ENCODE results near the gene ATG4D. TPM values are rescaled to one million over a fixed set of nuclear protein-coding genes. Genes with fewer than 3 reads are reported as not detected.
"Not testable (repeated sequence)": the region's sequence is repeated elsewhere in the genome, so short reads cannot be mapped to it uniquely, and the experiment has no call there.

The ATG4D gene
- total RNA-seq, 1 donor, result 6.3 TPM

DNA sequence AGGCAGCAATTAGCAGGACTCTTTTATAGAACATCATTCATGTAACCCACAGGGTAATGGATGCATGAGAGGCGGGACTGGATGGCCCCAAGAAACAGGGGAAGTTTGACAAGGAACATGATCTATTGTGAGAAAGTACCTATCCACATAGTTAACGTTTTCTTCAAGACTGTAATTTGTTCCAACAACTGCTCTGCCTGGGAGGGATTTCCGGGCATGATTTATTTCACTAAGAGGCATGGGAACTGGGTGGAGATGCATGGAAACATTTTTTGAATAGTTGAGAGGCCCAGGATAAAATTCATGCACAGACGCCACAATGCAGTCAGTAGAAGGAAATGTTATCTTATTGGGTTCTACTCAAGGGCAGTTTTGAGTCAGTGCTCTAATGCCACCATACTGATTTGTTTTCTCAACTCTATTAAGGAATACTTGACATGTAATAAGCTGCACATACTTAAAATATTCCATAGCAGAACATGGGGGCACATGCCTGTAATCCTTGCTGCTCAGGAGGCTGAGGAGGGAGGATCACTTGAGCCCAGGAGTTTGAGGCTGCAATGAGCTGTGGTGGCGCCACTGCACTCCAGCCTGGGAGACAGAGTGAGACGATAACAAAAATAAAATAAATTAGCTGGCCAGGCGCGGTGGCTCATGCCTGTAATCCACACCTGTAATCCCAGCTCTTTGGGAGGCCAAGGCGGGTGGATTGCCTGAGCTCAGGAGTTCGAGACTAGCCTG lies 9.9 kb upstream of the ATG4D start:
- DNase-seq (ENCODE audit: low read depth), result peak; percentile 96
- H3K4me3 ChIP-seq (ENCODE audit: low read depth, low read length), result no peak overlapping the region
- no peak for TF ChIP-seq CTCF (IDR thresholded peaks at IDR 0.05; ENCODE audit: insufficient read depth, low read length)

DNA sequence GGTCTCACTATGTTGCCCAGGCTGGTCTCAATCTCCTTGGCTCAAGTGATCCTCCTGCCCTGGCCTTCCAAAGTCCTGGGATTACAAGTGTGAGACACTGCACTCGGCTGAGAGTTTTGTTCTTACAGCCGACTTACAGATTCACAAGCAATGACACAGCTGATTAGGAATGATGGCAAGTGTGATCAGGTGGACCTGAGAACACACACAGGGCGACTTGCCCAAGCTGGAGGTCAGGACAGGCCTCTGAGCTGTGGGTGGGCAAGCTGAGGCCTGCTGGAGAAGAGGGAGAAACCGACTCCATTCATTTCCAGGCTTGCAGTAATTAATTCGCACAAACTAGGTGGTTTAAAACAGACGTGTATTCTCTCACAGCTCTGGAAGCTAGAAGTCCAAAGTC lies 8.1 kb upstream of the ATG4D start:
- no peak for DNase-seq (ENCODE audit: low read depth)
- H3K4me3 ChIP-seq (ENCODE audit: low read depth, low read length), result no peak overlapping the region
- TF ChIP-seq CTCF (IDR thresholded peaks at IDR 0.05; ENCODE audit: insufficient read depth, low read length), result no peak

DNA sequence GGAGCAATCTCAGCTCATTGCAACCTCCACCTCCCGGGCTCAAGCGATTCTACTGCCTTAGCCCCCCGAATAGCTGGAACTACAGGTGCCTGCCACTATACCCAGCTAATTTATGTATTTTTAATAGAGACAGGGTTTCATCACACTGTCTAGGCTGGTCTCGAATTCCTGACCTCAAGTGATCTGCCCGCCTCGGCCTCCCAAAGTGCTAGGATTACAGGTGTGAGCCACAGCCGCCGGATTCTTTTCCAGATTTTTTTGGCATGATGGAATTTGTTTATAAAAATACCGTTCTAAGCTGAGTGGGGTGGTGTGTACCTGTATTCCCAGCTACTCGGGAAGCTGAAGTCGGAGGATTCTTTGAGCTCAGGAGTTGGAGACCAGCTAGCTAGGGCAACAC lies 6.0 kb upstream of the ATG4D start:
- no peak overlapping the region for H3K4me3 ChIP-seq (ENCODE audit: low read depth, low read length)
- no peak for DNase-seq (ENCODE audit: low read depth)
- no peak for TF ChIP-seq CTCF (IDR thresholded peaks at IDR 0.05; ENCODE audit: insufficient read depth, low read length)

GRCh38 chr19:10538204-10538983 lies 5.3 kb upstream of the ATG4D start:
- TF ChIP-seq CTCF (IDR thresholded peaks at IDR 0.05; ENCODE audit: insufficient read depth, low read length), result no peak
- DNase-seq (ENCODE audit: low read depth), result no peak
- no peak overlapping the region for H3K4me3 ChIP-seq (ENCODE audit: low read depth, low read length)

DNA sequence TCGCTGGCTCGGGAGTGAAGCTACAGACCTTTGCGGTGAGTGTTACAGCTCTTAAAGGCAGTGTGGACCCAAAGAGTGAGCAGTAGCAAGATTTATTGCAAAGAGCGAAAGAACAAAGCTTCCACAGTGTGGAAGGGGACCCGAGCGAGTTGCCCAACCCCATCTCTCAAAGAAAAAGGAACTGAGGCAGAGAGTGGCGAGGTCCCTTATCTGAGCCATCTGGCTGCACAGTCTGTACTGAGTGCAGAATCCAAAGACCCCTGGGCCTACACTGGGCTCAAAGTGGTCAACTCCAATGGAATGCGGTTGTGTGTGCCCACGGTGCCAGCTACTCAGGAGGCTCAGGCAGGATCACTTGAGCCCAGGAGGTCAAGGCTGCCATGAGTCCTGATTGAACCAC lies 4.7 kb upstream of the ATG4D start:
- not testable (repeated sequence) for H3K4me3 ChIP-seq (ENCODE audit: low read depth, low read length)

DNA sequence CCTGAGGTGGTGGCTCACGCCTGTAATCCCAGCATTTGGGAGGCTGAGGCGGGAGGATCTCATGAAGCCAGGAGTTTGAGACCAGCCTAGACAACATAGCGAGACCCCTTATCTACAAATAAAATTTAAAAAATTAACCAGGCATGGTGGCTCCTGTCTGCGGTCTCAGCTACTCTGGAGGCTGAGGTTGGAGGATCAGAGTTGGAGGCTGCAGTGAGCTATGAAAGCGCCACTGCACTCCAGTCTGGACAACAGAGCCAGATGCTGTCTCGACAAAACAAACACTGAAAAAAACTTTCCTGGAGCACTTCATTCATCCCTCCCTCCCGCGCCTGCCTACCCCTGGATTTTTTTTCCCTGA lies 665 bp upstream of the ATG4D start:
- no peak for TF ChIP-seq CTCF (IDR thresholded peaks at IDR 0.05; ENCODE audit: insufficient read depth, low read length)
- H3K4me3 ChIP-seq (ENCODE audit: low read depth, low read length), result no peak overlapping the region
- no peak for DNase-seq (ENCODE audit: low read depth)

More for the DNA sequence above, 4.7 kb upstream of the ATG4D start:
- not testable (repeated sequence) for DNase-seq (ENCODE audit: low read depth)

- peak overlapping the region; percentile 81 for H3K4me3 ChIP-seq (ENCODE audit: low read depth, low read length)
- no peak for DNase-seq (ENCODE audit: low read depth)
- TF ChIP-seq CTCF (IDR thresholded peaks at IDR 0.05; ENCODE audit: insufficient read depth, low read length), result no peak
Measured at GRCh38 chr19:10544242-10544752, 593 bp downstream of the ATG4D start.
